K562 (cell line): Measurements from ENCODE around the gene ZNF213. TPM values are rescaled to one million over a fixed set of nuclear protein-coding genes. Genes with fewer than 3 reads are reported as not detected.

Source experiments
- KHSRP ChIP-seq: fragments of 450-650 bp; IDR thresholded peaks from 2 replicates; pipeline ENCODE4 v1.6.1; 2017
- MBD1 ChIP-seq: fragments of 250-450 bp; sonication (Bioruptor Pico); IDR thresholded peaks from 2 replicates; pipeline ENCODE4 v1.8.0; 2022; ENCODE audit warnings: inconsistent platforms
- POLR2G ChIP-seq: fragments of 200-400 bp; formaldehyde crosslinking; IDR thresholded peaks from 2 replicates; pipeline ENCODE4 v1.6.1; 2017; ENCODE audit warnings: low read depth, mild to moderate bottlenecking, antibody characterized with exemption, low read length, moderate library complexity
- RBBP5 ChIP-seq: fragments of 200-600 bp; sonication (generic); IDR thresholded peaks from 2 replicates; pipeline ENCODE4 v1.6.1; 2012; ENCODE audit warnings: borderline replicate concordance, mild to moderate bottlenecking, low read length, control low read depth, inconsistent platforms; ENCODE audit not compliant: insufficient read depth, poor library complexity, severe bottlenecking
- SIX5 ChIP-seq, 2 experiments: IDR thresholded peaks; 2 replicates each; pipeline ENCODE4 v1.6.1; 2011; ENCODE audit warnings: low read length in 2 of 2, borderline replicate concordance in 1 of 2, low read depth in 1 of 2, mild to moderate bottlenecking in 1 of 2, moderate library complexity in 1 of 2; ENCODE audit not compliant: insufficient read depth in 1 of 2
- TBP ChIP-seq: optimal IDR thresholded peaks from 2 replicates; pipeline ENCODE3; 2011; ENCODE audit warnings: low read depth, low read length, improper control_type of control experiment
- TCFL5 ChIP-seq: fragments of 250-450 bp; sonication (Bioruptor Pico); conservative IDR thresholded peaks from 2 replicates; pipeline ENCODE4 v1.6.1; 2021; ENCODE audit warnings: mild to moderate bottlenecking, moderate library complexity, matching md5 sums
- ZHX1 ChIP-seq: fragments of 150-350 bp; conservative IDR thresholded peaks from 2 replicates; pipeline ENCODE4 v1.6.1; 2014; ENCODE audit warnings: low read length
- polyA plus RNA-seq, 8 experiments: library from polyadenylated mRNA; depleted of rRNA in 4 of 8; stranded (reverse) in 5 of 8; unstranded in 3 of 8; fragments of >200 nt; fragmentation: Nextera tagmentation in 2 of 8; fragmentation: Illumina TruSeq in 1 of 8; extraction: Ambion mirVana in 2 of 8; extraction: Trizol in 1 of 8; gene quantifications; 2 replicates each; pipeline versions ENCODE4 v1.2.1 to v1.2.3, GENCODE V29; 2011 to 2014; ENCODE audit warnings: inconsistent platforms in 1 of 8, missing spikeins in 1 of 8
- total RNA-seq, 7 experiments: library from RNA; depleted of rRNA in 6 of 7; stranded (reverse); fragments of >200 nt in 6 of 7; fragmentation: Illumina TruSeq in 2 of 7; extraction: Trizol in 2 of 7; gene quantifications; 2 replicates each; pipeline versions ENCODE4 v1.2.1 to v1.2.3, GENCODE V29; 2011 to 2021; ENCODE audit warnings: low replicate concordance in 1 of 7
- TF ChIP-seq, protein P1 (sequence below): sonication (generic); formaldehyde crosslinking; IDR thresholded peaks from 2 replicates; pipeline ENCODE4 v1.8.1; 2022; ENCODE audit warnings: missing genetic modification reagents
- TF ChIP-seq, protein P2 (sequence below): fragments of 450-650 bp; formaldehyde crosslinking; IDR thresholded peaks from 2 replicates; pipeline ENCODE4 v1.4.0; 2020; ENCODE audit warnings: mild to moderate bottlenecking
- TF ChIP-seq, protein P3 (sequence below): fragments of 450-650 bp; formaldehyde crosslinking; IDR thresholded peaks from 2 replicates; pipeline ENCODE4 v1.4.0; 2022; ENCODE audit warnings: missing genetic modification characterization

Gene ZNF213
- total and polyA plus RNA-seq, 9 of the 15 experiments (the other 6 are each of a cell fraction or from before 2014, with no cell fraction given), result 0.49 to 10.0 (median 1.8) TPM

- TF ChIP-seq SIX5 (IDR thresholded peaks at IDR 0.05; ENCODE audit: borderline replicate concordance in 1 of 2, insufficient read depth in 1 of 2, low read depth in 1 of 2, low read length in 2 of 2) (no peak), POLR2G (peak; percentile 56; the same call in 1 of the 2 replicates), TCFL5 (CRISPR knock-in tag) (no peak), ZHX1 (no peak), KHSRP (no peak), MBD1 (CRISPR knock-in tag) (no peak), RBBP5 (peak; percentile 47), TBP (peak; percentile 99)
- TF ChIP-seq, protein P1, sequence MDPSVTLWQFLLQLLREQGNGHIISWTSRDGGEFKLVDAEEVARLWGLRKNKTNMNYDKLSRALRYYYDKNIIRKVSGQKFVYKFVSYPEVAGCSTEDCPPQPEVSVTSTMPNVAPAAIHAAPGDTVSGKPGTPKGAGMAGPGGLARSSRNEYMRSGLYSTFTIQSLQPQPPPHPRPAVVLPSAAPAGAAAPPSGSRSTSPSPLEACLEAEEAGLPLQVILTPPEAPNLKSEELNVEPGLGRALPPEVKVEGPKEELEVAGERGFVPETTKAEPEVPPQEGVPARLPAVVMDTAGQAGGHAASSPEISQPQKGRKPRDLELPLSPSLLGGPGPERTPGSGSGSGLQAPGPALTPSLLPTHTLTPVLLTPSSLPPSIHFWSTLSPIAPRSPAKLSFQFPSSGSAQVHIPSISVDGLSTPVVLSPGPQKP, result no peak
- TF ChIP-seq, protein P2, sequence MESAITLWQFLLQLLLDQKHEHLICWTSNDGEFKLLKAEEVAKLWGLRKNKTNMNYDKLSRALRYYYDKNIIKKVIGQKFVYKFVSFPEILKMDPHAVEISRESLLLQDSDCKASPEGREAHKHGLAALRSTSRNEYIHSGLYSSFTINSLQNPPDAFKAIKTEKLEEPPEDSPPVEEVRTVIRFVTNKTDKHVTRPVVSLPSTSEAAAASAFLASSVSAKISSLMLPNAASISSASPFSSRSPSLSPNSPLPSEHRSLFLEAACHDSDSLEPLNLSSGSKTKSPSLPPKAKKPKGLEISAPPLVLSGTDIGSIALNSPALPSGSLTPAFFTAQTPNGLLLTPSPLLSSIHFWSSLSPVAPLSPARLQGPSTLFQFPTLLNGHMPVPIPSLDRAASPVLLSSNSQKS (CRISPR knock-in tag), result no peak
- TF ChIP-seq, protein P3, sequence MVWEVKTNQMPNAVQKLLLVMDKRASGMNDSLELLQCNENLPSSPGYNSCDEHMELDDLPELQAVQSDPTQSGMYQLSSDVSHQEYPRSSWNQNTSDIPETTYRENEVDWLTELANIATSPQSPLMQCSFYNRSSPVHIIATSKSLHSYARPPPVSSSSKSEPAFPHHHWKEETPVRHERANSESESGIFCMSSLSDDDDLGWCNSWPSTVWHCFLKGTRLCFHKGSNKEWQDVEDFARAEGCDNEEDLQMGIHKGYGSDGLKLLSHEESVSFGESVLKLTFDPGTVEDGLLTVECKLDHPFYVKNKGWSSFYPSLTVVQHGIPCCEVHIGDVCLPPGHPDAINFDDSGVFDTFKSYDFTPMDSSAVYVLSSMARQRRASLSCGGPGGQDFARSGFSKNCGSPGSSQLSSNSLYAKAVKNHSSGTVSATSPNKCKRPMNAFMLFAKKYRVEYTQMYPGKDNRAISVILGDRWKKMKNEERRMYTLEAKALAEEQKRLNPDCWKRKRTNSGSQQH (CRISPR knock-in tag), result no peak
These were observed 40.6 kb downstream of the ZNF213 start (continued) for GRCh38 chr16:3175157-3176093.
